MM.1S (cell line): ENCODE measurements around the gene ABCC4.

ENCODE experiments used
- EZH2phosphoT487 ChIP-seq: fragments of 300-600 bp; sonication (generic); IDR thresholded peaks from 2 replicates; pipeline ENCODE4 v1.6.1; 2018; ENCODE audit warnings: antibody characterized with exemption, low read length
- TF ChIP-seq, protein P1 (sequence below): fragments of 300-600 bp; sonication (generic); IDR thresholded peaks from 2 replicates; pipeline ENCODE4 v1.5.1; 2016; ENCODE audit warnings: antibody characterized with exemption, low read length, mixed read lengths

GRCh38 chr13:95185311-95185710 lies 115.9 kb downstream of the ABCC4 start:
- TF ChIP-seq, protein P1, sequence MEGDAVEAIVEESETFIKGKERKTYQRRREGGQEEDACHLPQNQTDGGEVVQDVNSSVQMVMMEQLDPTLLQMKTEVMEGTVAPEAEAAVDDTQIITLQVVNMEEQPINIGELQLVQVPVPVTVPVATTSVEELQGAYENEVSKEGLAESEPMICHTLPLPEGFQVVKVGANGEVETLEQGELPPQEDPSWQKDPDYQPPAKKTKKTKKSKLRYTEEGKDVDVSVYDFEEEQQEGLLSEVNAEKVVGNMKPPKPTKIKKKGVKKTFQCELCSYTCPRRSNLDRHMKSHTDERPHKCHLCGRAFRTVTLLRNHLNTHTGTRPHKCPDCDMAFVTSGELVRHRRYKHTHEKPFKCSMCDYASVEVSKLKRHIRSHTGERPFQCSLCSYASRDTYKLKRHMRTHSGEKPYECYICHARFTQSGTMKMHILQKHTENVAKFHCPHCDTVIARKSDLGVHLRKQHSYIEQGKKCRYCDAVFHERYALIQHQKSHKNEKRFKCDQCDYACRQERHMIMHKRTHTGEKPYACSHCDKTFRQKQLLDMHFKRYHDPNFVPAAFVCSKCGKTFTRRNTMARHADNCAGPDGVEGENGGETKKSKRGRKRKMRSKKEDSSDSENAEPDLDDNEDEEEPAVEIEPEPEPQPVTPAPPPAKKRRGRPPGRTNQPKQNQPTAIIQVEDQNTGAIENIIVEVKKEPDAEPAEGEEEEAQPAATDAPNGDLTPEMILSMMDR: no peak
- no peak for TF ChIP-seq EZH2phosphoT487
